Progenitor cell of endocrine pancreas (in vitro differentiated cells): ENCODE measurements around the gene SYVN1. TPM values are rescaled to one million over a fixed set of nuclear protein-coding genes. Genes with fewer than 3 reads are reported as not detected.

Experiments
- DNase-seq: peaks from one replicate; pipeline ENCODE4 v3.0.0; 2021; ENCODE audit warnings: low spot score; ENCODE audit not compliant: unreplicated experiment
- H3K27ac Mint-ChIP-seq: 2 replicates; pipeline ENCODE4 v1.8.0; 2021; ENCODE audit warnings: mild to moderate bottlenecking, moderate library complexity, mixed read lengths
- H3K27me3 Mint-ChIP-seq: 2 replicates; pipeline ENCODE4 v1.8.0; 2021; ENCODE audit warnings: mixed read lengths
- H3K36me3 Mint-ChIP-seq: 2 replicates; pipeline ENCODE4 v1.8.0; 2022; ENCODE audit warnings: mixed read lengths; ENCODE audit not compliant: insufficient read depth
- H3K4me1 Mint-ChIP-seq: 2 replicates; pipeline ENCODE4 v1.8.0; 2021; ENCODE audit warnings: low read depth, mixed read lengths
- H3K4me3 Mint-ChIP-seq: 2 replicates; pipeline ENCODE4 v1.8.0; 2021; ENCODE audit warnings: low read depth, mild to moderate bottlenecking, moderate library complexity, mixed read lengths
- H3K9me3 Mint-ChIP-seq: 2 replicates; pipeline ENCODE4 v1.8.0; 2021; ENCODE audit warnings: low read depth, mixed read lengths
- total RNA-seq: library from RNA; stranded (reverse); gene quantifications from 2 replicates; pipeline ENCODE4 v1.2.1, GENCODE V29; 2021
- TF ChIP-seq, protein P1 (sequence below): fragments of 200-600 bp; sonication (generic); IDR thresholded peaks from one replicate; pipeline ENCODE4 v1.5.0; 2021; ENCODE audit warnings: antibody characterized with exemption, mild to moderate bottlenecking; ENCODE audit not compliant: unreplicated experiment

Gene SYVN1
- total RNA-seq, 1 donor from 2014 or later = 48.4 TPM

DNA sequence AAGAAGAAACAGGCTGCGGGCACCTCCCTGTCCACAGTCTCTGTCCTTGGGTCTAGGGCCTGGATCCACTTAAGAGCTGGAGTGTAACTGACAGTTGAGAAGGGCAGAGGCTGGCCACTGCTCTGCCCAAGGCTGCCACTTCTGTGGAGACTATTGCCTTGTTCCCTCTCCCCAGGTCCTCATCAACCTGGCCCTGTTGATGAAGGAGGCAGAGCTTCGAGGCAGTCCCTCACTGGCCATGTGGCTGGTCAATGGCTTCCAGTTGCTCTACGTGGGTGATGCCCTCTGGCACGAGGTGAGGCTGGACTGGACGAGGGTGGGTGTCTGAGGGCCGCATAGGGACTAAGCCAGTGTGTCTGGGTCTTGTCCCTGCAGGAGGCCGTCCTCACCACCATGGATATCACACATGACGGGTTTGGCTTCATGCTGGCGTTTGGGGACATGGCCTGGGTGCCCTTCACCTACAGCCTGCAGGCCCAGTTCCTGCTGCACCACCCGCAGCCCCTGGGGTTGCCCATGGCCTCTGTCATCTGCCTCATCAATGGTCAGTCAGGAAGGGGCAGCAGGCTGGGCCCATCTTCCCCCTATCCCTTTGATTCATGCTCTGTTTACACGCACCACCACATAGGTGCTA, 19.7 kb downstream of the SYVN1 start:
- H3K36me3 Mint-ChIP-seq = peaks cover 11% of the 10 kb centered on the region
- DNase-seq = no peak
- no peaks in the 10 kb centered on the region for H3K9me3 Mint-ChIP-seq
- peaks cover 11% of the 10 kb centered on the region for H3K4me1 Mint-ChIP-seq
- H3K27me3 Mint-ChIP-seq = no peaks in the 10 kb centered on the region
- no peak overlapping the region for H3K27ac Mint-ChIP-seq
- TF ChIP-seq, protein P1, sequence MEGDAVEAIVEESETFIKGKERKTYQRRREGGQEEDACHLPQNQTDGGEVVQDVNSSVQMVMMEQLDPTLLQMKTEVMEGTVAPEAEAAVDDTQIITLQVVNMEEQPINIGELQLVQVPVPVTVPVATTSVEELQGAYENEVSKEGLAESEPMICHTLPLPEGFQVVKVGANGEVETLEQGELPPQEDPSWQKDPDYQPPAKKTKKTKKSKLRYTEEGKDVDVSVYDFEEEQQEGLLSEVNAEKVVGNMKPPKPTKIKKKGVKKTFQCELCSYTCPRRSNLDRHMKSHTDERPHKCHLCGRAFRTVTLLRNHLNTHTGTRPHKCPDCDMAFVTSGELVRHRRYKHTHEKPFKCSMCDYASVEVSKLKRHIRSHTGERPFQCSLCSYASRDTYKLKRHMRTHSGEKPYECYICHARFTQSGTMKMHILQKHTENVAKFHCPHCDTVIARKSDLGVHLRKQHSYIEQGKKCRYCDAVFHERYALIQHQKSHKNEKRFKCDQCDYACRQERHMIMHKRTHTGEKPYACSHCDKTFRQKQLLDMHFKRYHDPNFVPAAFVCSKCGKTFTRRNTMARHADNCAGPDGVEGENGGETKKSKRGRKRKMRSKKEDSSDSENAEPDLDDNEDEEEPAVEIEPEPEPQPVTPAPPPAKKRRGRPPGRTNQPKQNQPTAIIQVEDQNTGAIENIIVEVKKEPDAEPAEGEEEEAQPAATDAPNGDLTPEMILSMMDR = no peak
- no peak overlapping the region for H3K4me3 Mint-ChIP-seq

DNA sequence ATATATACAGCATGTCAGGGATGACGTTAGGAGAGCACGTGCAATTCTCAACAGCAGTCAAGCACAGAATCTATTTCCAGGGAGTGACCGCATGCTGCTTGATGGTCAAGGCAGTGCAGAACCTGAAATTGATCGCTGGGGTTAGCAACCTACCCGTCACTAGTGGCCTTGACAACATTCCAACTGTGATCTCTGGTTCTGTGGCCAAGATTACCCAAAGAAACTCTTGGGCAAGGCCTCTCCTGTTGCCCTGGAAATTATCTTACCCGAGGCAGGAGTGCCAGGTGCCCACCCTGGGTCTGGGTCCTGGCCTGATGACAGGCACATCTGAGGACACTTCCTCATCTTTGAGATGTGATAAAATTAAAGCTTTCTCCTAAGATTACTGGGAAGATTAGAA, 20.5 kb downstream of the SYVN1 start:
- TF ChIP-seq, protein P1 = no peak
- Mint-ChIP-seq H3K4me3 (peak overlapping the region; percentile 95), H3K4me1 (peaks cover 11% of the 10 kb centered on the region), H3K9me3 (no peaks in the 10 kb centered on the region), H3K27ac (no peak overlapping the region), H3K36me3 (peaks cover 9% of the 10 kb centered on the region), H3K27me3 (no peaks in the 10 kb centered on the region)
- DNase-seq = no peak

DNA sequence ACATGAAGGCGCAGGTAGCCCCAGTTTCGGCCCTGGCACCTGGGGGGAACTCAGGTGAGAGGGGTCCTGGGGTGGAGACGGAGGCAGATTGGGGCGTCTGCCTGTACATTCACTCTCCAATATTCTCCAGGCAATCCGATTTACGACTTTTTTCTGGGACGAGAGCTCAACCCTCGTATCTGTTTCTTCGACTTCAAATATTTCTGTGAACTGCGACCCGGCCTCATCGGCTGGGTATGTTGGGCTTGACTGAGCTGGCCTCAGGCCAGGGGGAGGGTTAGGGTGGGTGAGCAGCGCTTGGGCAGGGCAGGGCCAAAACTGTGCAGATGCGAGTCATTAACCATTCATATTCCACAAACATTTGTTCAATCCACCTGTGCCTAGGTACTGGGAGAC, 21.0 kb downstream of the SYVN1 start:
- DNase-seq = no peak
- no peaks in the 10 kb centered on the region for H3K9me3 Mint-ChIP-seq
- peak overlapping the region; percentile 87 for H3K27ac Mint-ChIP-seq
- peaks cover 11% of the 10 kb centered on the region for H3K4me1 Mint-ChIP-seq
- H3K27me3 Mint-ChIP-seq = no peaks in the 10 kb centered on the region
- H3K4me3 Mint-ChIP-seq = peak overlapping the region; percentile 95
- peaks cover 4% of the 10 kb centered on the region for H3K36me3 Mint-ChIP-seq
- TF ChIP-seq, protein P1 = no peak

DNA sequence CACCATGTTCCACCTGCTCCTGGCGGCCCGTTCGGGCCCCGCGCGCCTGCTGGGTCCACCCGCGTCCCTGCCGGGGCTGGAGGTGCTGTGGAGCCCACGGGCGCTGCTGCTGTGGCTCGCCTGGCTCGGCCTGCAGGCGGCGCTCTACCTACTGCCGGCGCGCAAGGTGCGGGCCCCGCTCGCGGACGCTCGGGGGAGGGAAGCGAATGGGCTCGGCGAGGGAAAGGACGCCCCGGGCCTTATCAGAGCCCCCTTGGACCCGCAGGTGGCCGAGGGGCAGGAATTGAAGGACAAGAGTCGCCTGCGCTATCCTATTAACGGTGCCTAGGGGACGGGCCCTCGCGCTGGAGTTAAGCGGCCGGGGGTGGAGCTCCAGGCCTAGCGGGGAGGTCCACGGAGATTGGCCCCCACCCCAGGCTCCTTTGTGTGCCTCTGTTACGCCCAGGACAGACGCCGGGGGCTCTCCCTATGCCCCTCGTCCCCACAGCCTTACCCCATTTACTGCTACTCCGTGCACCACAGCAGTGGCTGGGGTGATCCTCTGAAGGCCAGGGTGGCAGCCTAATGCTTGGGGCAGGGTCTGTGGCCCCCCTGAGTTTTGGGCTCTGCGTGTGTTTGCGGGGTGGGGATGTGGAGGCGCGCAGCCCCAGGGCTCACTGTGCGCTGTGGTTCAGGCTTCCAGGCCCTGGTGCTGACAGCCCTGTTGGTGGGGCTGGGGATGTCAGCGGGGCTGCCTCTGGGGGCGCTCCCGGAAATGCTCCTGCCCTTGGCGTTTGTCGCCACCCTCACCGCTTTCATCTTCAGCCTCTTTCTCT, 21.6 kb downstream of the SYVN1 start:
- H3K9me3 Mint-ChIP-seq = no peaks in the 10 kb centered on the region
- H3K4me3 Mint-ChIP-seq = peak overlapping the region; percentile 95
- peaks cover 1% of the 10 kb centered on the region for H3K36me3 Mint-ChIP-seq
- peak overlapping the region; percentile 87 for H3K27ac Mint-ChIP-seq
- peak; percentile 65 for DNase-seq
- peaks cover 9% of the 10 kb centered on the region for H3K4me1 Mint-ChIP-seq
- H3K27me3 Mint-ChIP-seq = no peaks in the 10 kb centered on the region
- TF ChIP-seq, protein P1 = peak; percentile 88

DNA sequence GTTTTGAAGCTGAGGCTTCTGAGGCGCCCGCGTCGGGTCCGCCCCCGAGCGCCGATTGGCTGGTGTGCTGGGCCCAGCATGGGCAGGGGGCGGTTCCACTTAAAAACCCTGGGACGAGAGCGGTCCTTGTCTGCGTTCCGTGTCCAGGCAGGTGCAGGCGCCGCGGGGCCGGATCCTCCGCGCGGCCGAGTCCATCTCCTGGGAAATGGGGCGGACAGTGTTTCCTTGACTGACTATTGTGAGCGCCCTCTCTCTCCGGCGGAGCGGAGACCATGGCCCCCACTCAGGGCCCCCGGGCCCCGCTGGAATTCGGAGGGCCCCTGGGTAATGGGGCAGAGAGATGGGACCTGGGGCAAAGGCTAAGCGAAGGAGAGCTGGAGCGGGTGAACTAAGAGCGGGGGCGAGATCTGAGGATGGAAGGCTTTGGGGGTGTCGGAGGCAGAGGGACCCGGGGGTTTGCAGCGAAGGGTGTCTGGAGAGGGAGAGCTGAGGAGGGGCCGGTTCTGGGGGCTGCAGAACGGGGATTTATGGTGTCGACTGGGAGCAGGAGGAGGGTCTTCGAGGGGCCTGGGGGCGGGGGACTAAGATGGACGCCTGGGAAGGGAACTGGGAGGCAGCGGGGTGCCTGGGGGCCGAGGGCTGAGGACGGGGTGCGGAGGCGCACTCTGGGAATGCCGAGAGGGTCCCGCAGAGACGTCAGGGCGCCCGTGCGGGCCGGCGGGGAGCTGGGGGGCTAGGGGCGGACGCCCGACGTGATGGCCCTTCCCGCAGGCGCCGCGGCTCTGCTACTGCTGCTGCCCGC, 22.4 kb downstream of the SYVN1 start, which contains the start of gene TM7SF2:
TSS of gene TM7SF2 (plus strand) at position 129 of the 802 bp plus-strand sequence. CDS start at position 273, 144 bp downstream.
- peak within 1 kb of the TSS; percentile 95 for H3K4me3 Mint-ChIP-seq
- peaks cover 1% of the 10 kb centered on the region for H3K36me3 Mint-ChIP-seq
- peak within 1 kb of the TSS; percentile 95 for H3K27ac Mint-ChIP-seq
- TF ChIP-seq, protein P1 = no peak
- no peaks in the 10 kb centered on the region for H3K9me3 Mint-ChIP-seq
- no peaks in the 10 kb centered on the region for H3K27me3 Mint-ChIP-seq
- peaks cover 9% of the 10 kb centered on the region for H3K4me1 Mint-ChIP-seq
- peak; percentile 88 for DNase-seq
